Measurements from ENCODE around the gene KRT78. TPM values are rescaled to one million over a fixed set of nuclear protein-coding genes. Genes with fewer than 3 reads are reported as not detected.

The KRT78 gene
- total RNA-seq, 1 donor from 2014 or later: not detected

GRCh38 chr12:52838609-52839435 lies 10.0 kb downstream of the KRT78 start:
- TF ChIP-seq CTCF (IDR thresholded peaks at IDR 0.05; ENCODE audit: unreplicated experiment): no peak
- H3K4me3 Mint-ChIP-seq (ENCODE audit: unreplicated experiment): no peak overlapping the region
- no peaks in the 10 kb centered on the region for H3K9me3 Mint-ChIP-seq (ENCODE audit: unreplicated experiment)
- H3K4me1 Mint-ChIP-seq (ENCODE audit: unreplicated experiment): peaks cover 36% of the 10 kb centered on the region
- H3K36me3 Mint-ChIP-seq (ENCODE audit: low read depth, unreplicated experiment): no peaks in the 10 kb centered on the region
- peaks cover 14% of the 10 kb centered on the region for H3K27me3 Mint-ChIP-seq (ENCODE audit: unreplicated experiment)
- no peak overlapping the region for H3K27ac Mint-ChIP-seq (ENCODE audit: unreplicated experiment)
- DNase-seq (ENCODE audit: low spot score): no peak

GRCh38 chr12:52837781-52838608 lies 10.8 kb downstream of the KRT78 start:
- no peaks in the 10 kb centered on the region for H3K36me3 Mint-ChIP-seq (ENCODE audit: low read depth, unreplicated experiment)
- TF ChIP-seq CTCF (IDR thresholded peaks at IDR 0.05; ENCODE audit: unreplicated experiment): no peak
- DNase-seq (ENCODE audit: low spot score): no peak
- peaks cover 36% of the 10 kb centered on the region for H3K4me1 Mint-ChIP-seq (ENCODE audit: unreplicated experiment)
- no peaks in the 10 kb centered on the region for H3K9me3 Mint-ChIP-seq (ENCODE audit: unreplicated experiment)
- no peak overlapping the region for H3K4me3 Mint-ChIP-seq (ENCODE audit: unreplicated experiment)
- no peak overlapping the region for H3K27ac Mint-ChIP-seq (ENCODE audit: unreplicated experiment)
- peaks cover 14% of the 10 kb centered on the region for H3K27me3 Mint-ChIP-seq (ENCODE audit: unreplicated experiment)

- TF ChIP-seq CTCF (IDR thresholded peaks at IDR 0.05; ENCODE audit: unreplicated experiment): no peak
- Mint-ChIP-seq H3K4me3 (ENCODE audit: unreplicated experiment) (peak overlapping the region; percentile 5), H3K27me3 (ENCODE audit: unreplicated experiment) (peaks cover 14% of the 10 kb centered on the region), H3K9me3 (ENCODE audit: unreplicated experiment) (no peaks in the 10 kb centered on the region), H3K36me3 (ENCODE audit: low read depth, unreplicated experiment) (no peaks in the 10 kb centered on the region), H3K27ac (ENCODE audit: unreplicated experiment) (no peak overlapping the region), H3K4me1 (ENCODE audit: unreplicated experiment) (peaks cover 36% of the 10 kb centered on the region)
- DNase-seq (ENCODE audit: low spot score): no peak
Measured at GRCh38 chr12:52837413-52837741, 11.4 kb downstream of the KRT78 start.

GRCh38 chr12:52836491-52837412 lies 12.0 kb downstream of the KRT78 start:
- DNase-seq (ENCODE audit: low spot score): no peak
- Mint-ChIP-seq H3K9me3 (ENCODE audit: unreplicated experiment) (no peaks in the 10 kb centered on the region), H3K27me3 (ENCODE audit: unreplicated experiment) (peaks cover 14% of the 10 kb centered on the region), H3K27ac (ENCODE audit: unreplicated experiment) (no peak overlapping the region), H3K4me3 (ENCODE audit: unreplicated experiment) (peak overlapping the region; percentile 5), H3K4me1 (ENCODE audit: unreplicated experiment) (peaks cover 36% of the 10 kb centered on the region), H3K36me3 (ENCODE audit: low read depth, unreplicated experiment) (no peaks in the 10 kb centered on the region)
- no peak for TF ChIP-seq CTCF (IDR thresholded peaks at IDR 0.05; ENCODE audit: unreplicated experiment)

All from endothelial cell (in vitro differentiated cells).